NK-92 treated with Interleukin-12 subunit alpha and Interleukin-12 subunit beta, amount 100 ng/mL, for 24 hours (cell line): ENCODE data around the gene PNLIPRP2.

Experiments
- DNase-seq: peaks from one replicate; lab custom pipeline; 2025; lab: John Stamatoyannopoulos, UW

PNLIPRP2 gene

GRCh38 chr10:116683821-116684220 is 63.1 kb downstream of the PNLIPRP2 start:
- DNase-seq: no peak

- no peak for DNase-seq
Measured at GRCh38 chr10:116684781-116685180, 64.0 kb downstream of the PNLIPRP2 start.

GRCh38 chr10:116685807-116686206 is 65.1 kb downstream of the PNLIPRP2 start:
- no peak for DNase-seq

GRCh38 chr10:116686632-116687031 is 65.9 kb downstream of the PNLIPRP2 start:
- DNase-seq: no peak

GRCh38 chr10:116687633-116688032 is 66.9 kb downstream of the PNLIPRP2 start:
- DNase-seq: no peak

- DNase-seq: no peak
Measured at GRCh38 chr10:116688241-116688711, 67.5 kb downstream of the PNLIPRP2 start.

- no peak for DNase-seq
Measured at GRCh38 chr10:116688741-116689495, 68.2 kb downstream of the PNLIPRP2 start.

GRCh38 chr10:116689744-116690143 is 69.0 kb downstream of the PNLIPRP2 start:
- no peak for DNase-seq

GRCh38 chr10:116690356-116691322 is 69.9 kb downstream of the PNLIPRP2 start:
- no peak for DNase-seq

- no peak for DNase-seq
Measured at GRCh38 chr10:116691635-116692034, 70.9 kb downstream of the PNLIPRP2 start.

GRCh38 chr10:116692225-116692624 is 71.5 kb downstream of the PNLIPRP2 start:
- DNase-seq: no peak

- no peak for DNase-seq
Measured at GRCh38 chr10:116694243-116694926, 73.6 kb downstream of the PNLIPRP2 start.
